GM12878 (cell line): ENCODE results near the gene CSAD. TPM values are rescaled to one million over a fixed set of nuclear protein-coding genes. Genes with fewer than 3 reads are reported as not detected.

Source experiments
- BACH1 ChIP-seq: fragments of 450-650 bp; IDR thresholded peaks from 2 replicates; pipeline ENCODE4 v1.6.1; 2017; ENCODE audit warnings: mild to moderate bottlenecking, borderline replicate concordance
- BMI1 ChIP-seq: fragments of 450-650 bp; IDR thresholded peaks from 2 replicates; pipeline ENCODE4 v1.6.1; 2016; ENCODE audit warnings: mild to moderate bottlenecking, moderate library complexity, borderline replicate concordance
- BRCA1 ChIP-seq: IDR thresholded peaks from 2 replicates; pipeline ENCODE4 v1.6.1; 2011; ENCODE audit warnings: low read depth, low read length, improper control_type of control experiment
- CHD4 ChIP-seq: fragments of 200-600 bp; sonication (generic); IDR thresholded peaks from 2 replicates; pipeline ENCODE4 v1.6.1; 2016; ENCODE audit warnings: mild to moderate bottlenecking
- FOXM1 ChIP-seq: IDR thresholded peaks from 2 replicates; pipeline ENCODE4 v1.6.1; 2012; ENCODE audit warnings: low read depth, mild to moderate bottlenecking, inconsistent platforms, low read length, moderate library complexity
- KDM1A ChIP-seq: fragments of 200-600 bp; sonication (generic); IDR thresholded peaks from 2 replicates; pipeline ENCODE4 v1.6.1; 2016; ENCODE audit warnings: borderline replicate concordance
- MEF2B ChIP-seq: fragments of 450-650 bp; IDR thresholded peaks from 2 replicates; pipeline ENCODE4 v1.6.1; 2018; ENCODE audit warnings: mild to moderate bottlenecking, moderate library complexity; ENCODE audit not compliant: partially characterized antibody, poor library complexity, severe bottlenecking
- NFXL1 ChIP-seq: fragments of 450-650 bp; IDR thresholded peaks from 2 replicates; pipeline ENCODE4 v1.6.1; 2017; ENCODE audit warnings: antibody characterized with exemption, mild to moderate bottlenecking, borderline replicate concordance
- RELB ChIP-seq: fragments of 450-650 bp; IDR thresholded peaks from 2 replicates; pipeline ENCODE4 v1.6.1; 2017; ENCODE audit warnings: low read depth, mild to moderate bottlenecking, moderate library complexity
- SMARCA5 ChIP-seq: fragments of 450-650 bp; IDR thresholded peaks from 2 replicates; pipeline ENCODE4 v1.6.1; 2017; ENCODE audit warnings: mild to moderate bottlenecking
- SP1 ChIP-seq: IDR thresholded peaks from one replicate; pipeline ENCODE4 v1.6.1; 2011; ENCODE audit warnings: low read depth, low read length
- SRF ChIP-seq, 2 experiments: IDR thresholded peaks; 2 replicates each; pipeline ENCODE4 v1.6.1; 2011; ENCODE audit warnings: low read depth in 2 of 2, low read length in 2 of 2, mild to moderate bottlenecking in 1 of 2, moderate library complexity in 1 of 2
- TCF3 ChIP-seq: IDR thresholded peaks from 2 replicates; pipeline ENCODE4 v1.6.1; 2012; ENCODE audit warnings: low read depth, mild to moderate bottlenecking, low read length, borderline replicate concordance; ENCODE audit not compliant: insufficient read depth
- WRNIP1 ChIP-seq: IDR thresholded peaks from 2 replicates; pipeline ENCODE4 v1.6.1; 2011; ENCODE audit warnings: low read depth, low read length, improper control_type of control experiment, borderline replicate concordance
- ZNF592 ChIP-seq: fragments of 450-650 bp; IDR thresholded peaks from 2 replicates; pipeline ENCODE4 v1.6.1; 2017; ENCODE audit warnings: mild to moderate bottlenecking, moderate library complexity
- ZSCAN29 ChIP-seq: fragments of 450-650 bp; IDR thresholded peaks from 2 replicates; pipeline ENCODE4 v1.6.1; 2017; ENCODE audit warnings: mild to moderate bottlenecking, moderate library complexity
- polyA plus RNA-seq, 11 experiments: library from polyadenylated mRNA; depleted of rRNA in 4 of 11; unstranded in 6 of 11; stranded (reverse) in 5 of 11; fragments of >200 nt; fragmentation: Nextera tagmentation in 4 of 11; fragmentation: Illumina TruSeq in 1 of 11; extraction: Ambion mirVana in 4 of 11; extraction: Trizol in 1 of 11; gene quantifications; 1 replicate in 1 of 11; 2 replicates in 10 of 11; pipeline versions ENCODE4 v1.2.1 to v1.2.3, GENCODE V29; 2011 to 2016; ENCODE audit warnings: inconsistent platforms in 2 of 11, missing spikeins in 2 of 11, low read depth in 1 of 11
- total RNA-seq, 4 experiments: library from RNA; depleted of rRNA in 3 of 4; stranded (reverse); fragments of >200 nt in 3 of 4; fragmentation: Illumina TruSeq in 1 of 4; extraction: Trizol in 1 of 4; gene quantifications; 2 replicates each; pipeline versions ENCODE4 v1.2.1 to v1.2.3, GENCODE V29; 2013 to 2021
- TF ChIP-seq, protein P1 (sequence below): fragments of 450-650 bp; IDR thresholded peaks from 2 replicates; pipeline ENCODE4 v1.6.1; 2016; ENCODE audit warnings: mild to moderate bottlenecking
- TF ChIP-seq, protein P2 (sequence below): IDR thresholded peaks from 2 replicates; pipeline ENCODE4 v1.6.1; 2011; ENCODE audit warnings: borderline replicate concordance, low read depth, mild to moderate bottlenecking, moderate library complexity, low read length; ENCODE audit not compliant: insufficient read depth, poor library complexity, severe bottlenecking

Gene CSAD
- total and polyA plus RNA-seq, 10 of the 15 experiments (the other 5 are each of a cell fraction or from before 2014, with no cell fraction given), result 1.1 to 20.4 (median 6.2) TPM

GRCh38 chr12:53213348-53213747 is 32.6 kb upstream of the CSAD start (continued):
- TF ChIP-seq NFXL1 (no peak), SP1 (no peak), SMARCA5 (peak; percentile 85), BRCA1 (no peak), ZSCAN29 (no peak), CHD4 (no peak), TCF3 (no peak), FOXM1 (no peak), SRF (IDR thresholded peaks at IDR 0.05; ENCODE audit: low read depth in 2 of 2, low read length in 2 of 2) (no peak), RELB (no peak), BACH1 (peak; percentile 37; the same call in 1 of the 2 replicates), WRNIP1 (no peak), ZNF592 (no peak), MEF2B (no peak), KDM1A (no peak), BMI1 (no peak)
- TF ChIP-seq, protein P1, sequence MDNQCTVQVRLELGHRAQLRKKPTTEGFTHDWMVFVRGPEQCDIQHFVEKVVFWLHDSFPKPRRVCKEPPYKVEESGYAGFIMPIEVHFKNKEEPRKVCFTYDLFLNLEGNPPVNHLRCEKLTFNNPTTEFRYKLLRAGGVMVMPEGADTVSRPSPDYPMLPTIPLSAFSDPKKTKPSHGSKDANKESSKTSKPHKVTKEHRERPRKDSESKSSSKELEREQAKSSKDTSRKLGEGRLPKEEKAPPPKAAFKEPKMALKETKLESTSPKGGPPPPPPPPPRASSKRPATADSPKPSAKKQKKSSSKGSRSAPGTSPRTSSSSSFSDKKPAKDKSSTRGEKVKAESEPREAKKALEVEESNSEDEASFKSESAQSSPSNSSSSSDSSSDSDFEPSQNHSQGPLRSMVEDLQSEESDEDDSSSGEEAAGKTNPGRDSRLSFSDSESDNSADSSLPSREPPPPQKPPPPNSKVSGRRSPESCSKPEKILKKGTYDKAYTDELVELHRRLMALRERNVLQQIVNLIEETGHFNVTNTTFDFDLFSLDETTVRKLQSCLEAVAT, result peak; percentile 28; the same call in 1 of the 2 replicates
- TF ChIP-seq, protein P2, sequence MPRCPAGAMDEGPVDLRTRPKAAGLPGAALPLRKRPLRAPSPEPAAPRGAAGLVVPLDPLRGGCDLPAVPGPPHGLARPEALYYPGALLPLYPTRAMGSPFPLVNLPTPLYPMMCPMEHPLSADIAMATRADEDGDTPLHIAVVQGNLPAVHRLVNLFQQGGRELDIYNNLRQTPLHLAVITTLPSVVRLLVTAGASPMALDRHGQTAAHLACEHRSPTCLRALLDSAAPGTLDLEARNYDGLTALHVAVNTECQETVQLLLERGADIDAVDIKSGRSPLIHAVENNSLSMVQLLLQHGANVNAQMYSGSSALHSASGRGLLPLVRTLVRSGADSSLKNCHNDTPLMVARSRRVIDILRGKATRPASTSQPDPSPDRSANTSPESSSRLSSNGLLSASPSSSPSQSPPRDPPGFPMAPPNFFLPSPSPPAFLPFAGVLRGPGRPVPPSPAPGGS, result no peak
